SK-N-MC (cell line): ENCODE measurements around the gene NKD2.

Experiments used
- EZH2 ChIP-seq: fragments of 200-600 bp; sonication (generic); IDR thresholded peaks from one replicate; pipeline ENCODE4 v1.6.1; 2017; ENCODE audit warnings: antibody characterized with exemption
- FOXP2 ChIP-seq: optimal IDR thresholded peaks from 2 replicates; pipeline ENCODE3; 2011; ENCODE audit warnings: mild to moderate bottlenecking, moderate library complexity; ENCODE audit not compliant: insufficient read depth; ENCODE audit errors: extremely low read length, control extremely low read depth
- POLR2AphosphoS5 ChIP-seq: IDR thresholded peaks from 2 replicates; pipeline ENCODE4 v1.6.1; 2012; ENCODE audit warnings: mild to moderate bottlenecking, low read depth, low read length, borderline replicate concordance

- no peak for TF ChIP-seq EZH2
- no peak for TF ChIP-seq POLR2AphosphoS5
- TF ChIP-seq FOXP2, result no peak
Observed at GRCh38 chr5:963310-963672, 45.3 kb upstream of the NKD2 start.
